Type B pancreatic cell (in vitro differentiated cells): Measurements from ENCODE around the gene POLE. TPM values are rescaled to one million over a fixed set of nuclear protein-coding genes. Genes with fewer than 3 reads are reported as not detected.

Source experiments
- DNase-seq: peaks from one replicate; pipeline ENCODE4 v3.0.0; 2021; ENCODE audit warnings: mixed read lengths; ENCODE audit not compliant: unreplicated experiment; ENCODE audit errors: extremely low spot score
- H3K27ac Mint-ChIP-seq: 2 replicates; pipeline ENCODE4 v1.8.0; 2021; ENCODE audit warnings: mild to moderate bottlenecking, mixed read lengths
- H3K27me3 Mint-ChIP-seq: 2 replicates; pipeline ENCODE4 v1.8.0; 2021; ENCODE audit warnings: mixed read lengths
- H3K36me3 Mint-ChIP-seq: 2 replicates; pipeline ENCODE4 v1.8.0; 2021; ENCODE audit warnings: mixed read lengths
- H3K4me1 Mint-ChIP-seq: one replicate; pipeline ENCODE4 v1.8.0; 2021; ENCODE audit warnings: mixed read lengths; ENCODE audit not compliant: unreplicated experiment
- H3K4me3 Mint-ChIP-seq: 2 replicates; pipeline ENCODE4 v1.8.0; 2021; ENCODE audit warnings: mild to moderate bottlenecking, mixed read lengths
- H3K9me3 Mint-ChIP-seq: 2 replicates; pipeline ENCODE4 v1.8.0; 2021; ENCODE audit warnings: mixed read lengths
- CTCF ChIP-seq: fragments of 200-600 bp; sonication (generic); conservative IDR thresholded peaks from 2 replicates; pipeline ENCODE4 v1.5.0; 2021; ENCODE audit warnings: antibody characterized with exemption, mild to moderate bottlenecking
- total RNA-seq: library from RNA; stranded (reverse); gene quantifications from 2 replicates; pipeline ENCODE4 v1.2.1, GENCODE V29; 2021; ENCODE audit warnings: low replicate concordance

Gene POLE
- total RNA-seq, 1 donor from 2014 or later, result 113 TPM

DNA sequence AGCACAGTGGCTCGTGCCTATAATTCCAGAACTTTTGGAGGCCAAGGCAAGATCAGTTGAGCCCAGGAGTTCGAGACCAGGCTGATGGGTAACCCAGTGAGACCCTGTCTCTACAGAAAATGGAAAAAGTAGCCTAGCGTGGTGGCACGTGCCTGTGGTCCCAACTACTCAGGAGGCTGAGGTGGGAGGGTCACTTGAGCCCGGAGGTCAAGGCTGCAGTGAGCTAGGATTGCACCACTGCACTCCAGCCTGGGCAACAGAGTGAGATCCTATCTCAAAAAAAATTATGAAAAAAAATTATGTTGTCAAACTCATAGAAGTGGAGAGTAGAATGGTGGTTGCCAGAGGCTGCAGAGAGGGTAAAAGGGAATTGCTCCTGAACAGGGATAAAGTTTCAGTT lies 73.1 kb downstream of the POLE start:
- H3K27me3 Mint-ChIP-seq, result peaks cover 37% of the 10 kb centered on the region
- TF ChIP-seq CTCF, result no peak
- H3K36me3 Mint-ChIP-seq, result peaks cover 7% of the 10 kb centered on the region
- no peak overlapping the region for H3K4me3 Mint-ChIP-seq
- DNase-seq, result no peak
- H3K9me3 Mint-ChIP-seq, result peaks cover 3% of the 10 kb centered on the region
- peaks cover 13% of the 10 kb centered on the region for H3K4me1 Mint-ChIP-seq
- H3K27ac Mint-ChIP-seq, result no peak overlapping the region

GRCh38 chr12:132611620-132612019 lies 75.5 kb downstream of the POLE start:
- Mint-ChIP-seq H3K27me3 (peaks cover 45% of the 10 kb centered on the region), H3K27ac (no peak overlapping the region), H3K4me1 (peaks cover 18% of the 10 kb centered on the region), H3K4me3 (no peak overlapping the region), H3K36me3 (peaks cover 3% of the 10 kb centered on the region), H3K9me3 (peaks cover 3% of the 10 kb centered on the region)
- DNase-seq, result no peak
- TF ChIP-seq CTCF, result no peak

- no peak for TF ChIP-seq CTCF
- Mint-ChIP-seq H3K4me3 (no peak overlapping the region), H3K36me3 (peaks cover 3% of the 10 kb centered on the region), H3K27ac (no peak overlapping the region), H3K4me1 (peaks cover 23% of the 10 kb centered on the region), H3K27me3 (peaks cover 49% of the 10 kb centered on the region), H3K9me3 (peaks cover 3% of the 10 kb centered on the region)
- DNase-seq, result no peak
These were observed 76.1 kb downstream of the POLE start for GRCh38 chr12:132610866-132611602.

- peaks cover 44% of the 10 kb centered on the region for H3K27me3 Mint-ChIP-seq
- TF ChIP-seq CTCF, result no peak
- H3K27ac Mint-ChIP-seq, result no peak within 1 kb of the TSS
- H3K4me1 Mint-ChIP-seq, result peaks cover 23% of the 10 kb centered on the region
- H3K36me3 Mint-ChIP-seq, result peaks cover 3% of the 10 kb centered on the region
- H3K4me3 Mint-ChIP-seq, result no peak within 1 kb of the TSS
- DNase-seq, result no peak
- H3K9me3 Mint-ChIP-seq, result peaks cover 3% of the 10 kb centered on the region
These were observed 76.9 kb downstream of the POLE start, which contains the start of gene LRCOL1 for GRCh38 chr12:132610051-132610759. TSS of gene LRCOL1 (minus strand) at chr12:132610582. CDS start at chr12:132606251, 4,331 bp downstream.

- H3K27ac Mint-ChIP-seq, result no peak overlapping the region
- no peaks in the 10 kb centered on the region for H3K9me3 Mint-ChIP-seq
- no peak overlapping the region for H3K4me3 Mint-ChIP-seq
- DNase-seq, result no peak
- no peaks in the 10 kb centered on the region for H3K36me3 Mint-ChIP-seq
- peaks cover 18% of the 10 kb centered on the region for H3K4me1 Mint-ChIP-seq
- no peak for TF ChIP-seq CTCF
- H3K27me3 Mint-ChIP-seq, result peaks cover 44% of the 10 kb centered on the region
These were observed 78.6 kb downstream of the POLE start for GRCh38 chr12:132608231-132609171.
